Activated T-cell treated with anti-CD3 and anti-CD28 coated beads for 1 hour (primary cell): ENCODE measurements around the gene SPPL2C.
"Not testable (repeated sequence)": the region's sequence is repeated elsewhere in the genome, so short reads cannot be mapped to it uniquely, and the experiment has no call there.

Experiments used
- DNase-seq: peaks from one replicate; pipeline ENCODE4 v3.0.0-alpha.2; 2020; ENCODE audit warnings: low read depth

The SPPL2C gene

GRCh38 chr17:45850011-45850410 lies 5.3 kb downstream of the SPPL2C start:
- no peak for DNase-seq

GRCh38 chr17:45850468-45850867 lies 5.8 kb downstream of the SPPL2C start:
- no peak for DNase-seq

- DNase-seq: no peak
Observed at GRCh38 chr17:45851022-45851421, 6.3 kb downstream of the SPPL2C start.

GRCh38 chr17:45851464-45851863 lies 6.8 kb downstream of the SPPL2C start:
- DNase-seq: no peak

- DNase-seq: no peak
Observed at GRCh38 chr17:45851873-45852272, 7.2 kb downstream of the SPPL2C start.

- peak; percentile 56 for DNase-seq
Observed at GRCh38 chr17:45852535-45853297, 8.0 kb downstream of the SPPL2C start.

- no peak for DNase-seq
Observed at GRCh38 chr17:45854209-45854608, 9.5 kb downstream of the SPPL2C start.

- no peak for DNase-seq
Observed at GRCh38 chr17:45855691-45856336, 11.1 kb downstream of the SPPL2C start.

GRCh38 chr17:45857977-45858708 lies 13.5 kb downstream of the SPPL2C start:
- no peak for DNase-seq

GRCh38 chr17:45861165-45861564 lies 16.5 kb downstream of the SPPL2C start:
- no peak for DNase-seq

- DNase-seq: not testable (repeated sequence)
Observed at GRCh38 chr17:45862127-45862526, 17.4 kb downstream of the SPPL2C start.

- DNase-seq: no peak
Observed at GRCh38 chr17:45863857-45864654, 19.4 kb downstream of the SPPL2C start.

- DNase-seq: no peak
Observed at GRCh38 chr17:45867171-45867570, 22.5 kb downstream of the SPPL2C start.

GRCh38 chr17:45867702-45868101 lies 23.0 kb downstream of the SPPL2C start:
- no peak for DNase-seq

- DNase-seq: no peak
Observed at GRCh38 chr17:45868276-45868675, 23.6 kb downstream of the SPPL2C start.

GRCh38 chr17:45869676-45870341 lies 25.1 kb downstream of the SPPL2C start:
- DNase-seq: no peak

- no peak for DNase-seq
Observed at GRCh38 chr17:45870342-45870974, 25.8 kb downstream of the SPPL2C start.

GRCh38 chr17:45871718-45872117 lies 27.0 kb downstream of the SPPL2C start:
- DNase-seq: no peak

- DNase-seq: no peak
Observed at GRCh38 chr17:45873728-45874127, 29.0 kb downstream of the SPPL2C start.

GRCh38 chr17:45874151-45874550 lies 29.5 kb downstream of the SPPL2C start:
- no peak for DNase-seq

GRCh38 chr17:45876539-45876938 lies 31.9 kb downstream of the SPPL2C start:
- DNase-seq: no peak
